Raji (cell line): ENCODE results near the gene PALS2.

ENCODE experiments used
- POLR2A ChIP-seq: IDR thresholded peaks from 2 replicates; pipeline ENCODE4 v1.6.1; 2011; ENCODE audit warnings: low read depth, low read length, control low read depth; ENCODE audit not compliant: insufficient read depth

The PALS2 gene

DNA sequence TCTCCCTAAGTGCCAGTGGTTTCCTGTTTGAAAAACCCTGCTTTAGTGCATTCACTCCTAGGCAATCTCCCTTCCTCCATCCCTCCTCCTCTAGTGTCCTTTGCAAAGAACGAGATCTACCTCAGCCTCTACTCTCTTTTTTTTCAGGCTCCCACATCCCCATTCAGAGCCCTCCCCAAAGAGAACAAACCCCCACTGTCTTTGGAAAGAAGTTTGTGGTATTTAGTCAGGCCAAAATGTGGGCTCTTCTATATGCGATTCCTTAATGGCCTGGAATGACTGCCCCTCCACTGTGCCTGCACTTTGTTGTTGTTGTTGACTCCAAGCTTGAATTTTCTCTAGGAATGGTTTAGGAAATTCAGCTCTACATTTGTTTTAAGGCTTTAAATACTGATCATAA is 36.3 kb downstream of the PALS2 start:
- TF ChIP-seq POLR2A, result no peak

DNA sequence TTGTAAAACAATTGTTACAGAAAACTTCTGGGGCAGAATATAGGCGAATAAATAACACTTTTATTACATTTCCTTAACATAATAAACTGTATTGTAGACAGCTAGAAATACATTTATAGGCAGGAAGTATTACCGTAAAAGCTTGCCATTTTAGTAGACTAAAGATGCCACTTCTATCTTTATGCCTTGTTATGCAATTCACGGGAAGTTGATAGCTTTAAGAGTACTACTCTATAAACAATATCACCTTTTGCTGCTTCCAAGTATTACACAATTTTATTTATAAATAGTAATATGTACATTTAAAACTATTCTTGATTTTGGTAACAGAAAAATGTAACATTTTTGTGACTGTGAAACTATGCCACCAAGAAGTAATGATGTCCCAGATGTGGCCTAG is 37.9 kb downstream of the PALS2 start:
- TF ChIP-seq POLR2A, result no peak

DNA sequence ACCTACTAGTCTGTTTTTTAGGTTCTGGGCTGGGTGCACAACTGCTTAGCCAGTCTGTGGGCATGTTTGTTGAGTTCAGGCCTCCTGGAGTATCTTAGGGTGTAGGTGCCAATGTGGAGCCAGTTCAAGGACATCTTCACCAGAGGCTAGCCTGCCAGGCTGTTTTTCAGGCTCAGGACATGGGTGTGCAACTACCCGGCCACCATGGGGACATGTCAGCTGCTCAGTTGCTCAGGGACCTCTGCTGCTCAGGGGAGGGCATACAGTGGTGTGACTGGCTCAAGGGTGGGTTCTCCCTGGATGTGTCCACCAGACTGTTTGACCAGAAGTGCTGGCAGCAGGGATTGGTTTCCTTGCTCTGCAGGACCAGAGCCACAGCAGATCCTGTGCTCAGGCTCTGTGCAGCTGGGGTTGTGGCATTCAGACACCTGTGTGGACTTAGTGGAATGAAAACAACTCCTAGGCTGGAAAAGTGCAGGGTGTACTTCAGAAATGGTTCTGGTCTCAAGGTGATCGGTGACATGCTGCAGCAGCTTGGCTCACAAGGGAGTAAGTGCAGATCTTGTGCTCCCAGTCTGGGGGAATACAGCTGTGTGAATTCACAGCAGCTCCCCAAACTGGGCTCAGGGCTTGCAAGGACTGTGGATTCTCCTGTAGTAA is 44.8 kb downstream of the PALS2 start:
- no peak for TF ChIP-seq POLR2A

DNA sequence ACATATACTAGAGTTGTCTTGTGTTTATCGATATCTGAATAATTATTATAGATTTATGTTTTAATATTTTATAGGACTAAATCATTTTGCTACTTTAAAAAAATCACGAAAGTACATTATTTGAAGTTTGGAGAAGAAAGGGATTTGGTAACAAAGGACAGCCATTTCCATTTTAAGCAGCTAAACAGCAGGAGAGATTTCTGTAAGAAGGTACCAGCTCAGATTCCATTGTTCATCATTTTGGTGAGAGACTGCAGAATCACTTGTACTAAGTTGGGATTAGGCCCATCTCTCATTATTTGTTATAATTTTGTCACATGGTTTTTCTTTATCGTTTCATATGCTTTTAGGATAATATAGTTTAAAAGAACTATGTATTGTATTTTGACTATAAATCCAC is 46.7 kb downstream of the PALS2 start:
- TF ChIP-seq POLR2A, result no peak

DNA sequence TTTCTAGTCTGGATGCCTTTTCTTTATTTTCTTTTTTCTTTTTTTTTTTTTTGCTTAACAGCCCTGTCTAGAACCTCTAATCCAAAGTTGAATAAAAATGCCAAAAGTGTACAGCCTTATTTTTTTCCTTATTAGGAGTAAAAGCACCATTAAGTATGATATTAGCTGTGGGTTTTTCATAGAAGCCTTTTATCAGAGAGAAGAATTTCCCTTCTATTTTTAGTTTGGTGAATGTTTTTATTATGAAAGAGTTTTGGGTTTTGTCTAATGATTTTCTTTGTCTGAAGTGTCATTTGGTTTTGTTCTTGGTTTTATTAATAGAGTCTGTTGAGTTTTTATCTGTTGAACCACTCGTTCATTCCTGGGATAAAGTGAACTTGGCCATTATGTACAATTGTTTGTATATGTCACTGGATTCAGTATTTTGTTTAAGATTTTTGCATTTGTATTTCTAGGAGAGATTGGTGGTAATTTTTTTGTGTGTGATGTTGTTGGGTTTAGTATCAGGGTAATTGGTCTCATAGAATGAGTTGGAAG is 49.5 kb downstream of the PALS2 start:
- TF ChIP-seq POLR2A, result no peak
